H1 (cell line): ENCODE measurements around the gene CD37. TPM values are rescaled to one million over a fixed set of nuclear protein-coding genes. Genes with fewer than 3 reads are reported as not detected.

Experiments used
- CTCF ChIA-PET: fragments of 300-600 bp; sonication (Branson Sonifier 250); formaldehyde crosslinking; loops from one replicate; lab custom pipeline; 2021; ENCODE audit not compliant: partially characterized antibody; lab: Charles Lee
- POLR2A ChIA-PET: fragments of 300-600 bp; sonication (Branson Sonifier 250); formaldehyde crosslinking; loops from one replicate; lab custom pipeline; 2021; ENCODE audit warnings: inconsistent platforms; ENCODE audit not compliant: partially characterized antibody; lab: Charles Lee
- DNase-seq, 2 experiments: peaks; one replicate each; pipeline versions ENCODE4 v3.0.0 to v3.0.0-alpha.2; 2010 to 2022; ENCODE audit warnings: low spot score in 2 of 2, low read depth in 1 of 2, mixed read lengths in 1 of 2
- FAIRE-seq: peaks from 2 replicates; lab custom pipeline; 2011; peaks lifted over from hg19 to GRCh38; lab: Jason Lieb, UNC
- H2AFZ ChIP-seq: 2 replicates; pipeline ENCODE4 v1.8.1; 2012; ENCODE audit warnings: low read length, inconsistent platforms
- H2AK5ac ChIP-seq: 2 replicates; pipeline ENCODE4 v1.6.1; 2013; ENCODE audit warnings: low read depth, low read length
- H2BK120ac ChIP-seq: replicated peaks from 2 replicates; pipeline ENCODE3; 2013; ENCODE audit warnings: low read depth, low read length, inconsistent platforms
- H2BK12ac ChIP-seq: 2 replicates; pipeline ENCODE4 v1.6.1; 2013; ENCODE audit warnings: low read depth, low read length
- H2BK15ac ChIP-seq: 2 replicates; pipeline ENCODE4 v1.6.1; 2013; ENCODE audit warnings: low read length
- H2BK20ac ChIP-seq: 2 replicates; pipeline ENCODE4 v1.6.1; 2013; ENCODE audit warnings: low read length
- H2BK5ac ChIP-seq: 2 replicates; pipeline ENCODE4 v1.6.1; 2013; ENCODE audit warnings: low read depth, low read length
- H3K14ac ChIP-seq: 2 replicates; pipeline ENCODE4 v1.6.1; 2013; ENCODE audit warnings: inconsistent platforms; ENCODE audit not compliant: insufficient read length
- H3K18ac ChIP-seq: 2 replicates; pipeline ENCODE4 v1.6.1; 2013; ENCODE audit warnings: low read length; ENCODE audit errors: extremely low read depth
- H3K23ac ChIP-seq: 2 replicates; pipeline ENCODE4 v1.6.1; 2013; ENCODE audit warnings: inconsistent platforms; ENCODE audit not compliant: insufficient read length
- H3K23me2 ChIP-seq: 2 replicates; pipeline ENCODE4 v1.6.1; 2013; ENCODE audit warnings: low read depth, low read length
- H3K27ac ChIP-seq: 2 replicates; pipeline ENCODE4 v1.6.1; 2011; ENCODE audit warnings: low read depth, low read length, inconsistent platforms
- H3K27me3 ChIP-seq, 4 experiments: replicated peaks in 1 of 4; 1 replicate in 1 of 4; 2 replicates in 3 of 4; pipeline versions ENCODE4 v1.6.1 to v1.8.1; 2011 to 2013; ENCODE audit warnings: low read length in 3 of 4, mild to moderate bottlenecking in 3 of 4, inconsistent platforms in 2 of 4, mixed read lengths in 2 of 4, moderate library complexity in 1 of 4; ENCODE audit not compliant: control insufficient read depth in 3 of 4, insufficient read depth in 3 of 4; ENCODE audit errors: extremely low read depth in 1 of 4
- H3K36me3 ChIP-seq, 4 experiments: 2 replicates each; pipeline versions ENCODE4 v1.6.1 to v1.8.1; 2011 to 2013; ENCODE audit warnings: mild to moderate bottlenecking in 4 of 4, low read length in 3 of 4, moderate library complexity in 2 of 4, control low read depth in 1 of 4, inconsistent platforms in 1 of 4; ENCODE audit not compliant: insufficient read depth in 4 of 4, control insufficient read depth in 2 of 4
- H3K4ac ChIP-seq: replicated peaks from 2 replicates; pipeline ENCODE3; 2013; ENCODE audit warnings: low read length, low read depth, mixed read lengths, inconsistent platforms; ENCODE audit not compliant: insufficient read length
- H3K4me1 ChIP-seq, 4 experiments: replicated peaks in 1 of 4; 1 replicate in 1 of 4; 2 replicates in 3 of 4; pipeline versions ENCODE4 v1.6.1 to v1.8.1; 2011 to 2013; ENCODE audit warnings: low read length in 3 of 4, inconsistent platforms in 2 of 4, mixed read lengths in 1 of 4; ENCODE audit not compliant: insufficient read depth in 4 of 4, control insufficient read depth in 3 of 4
- H3K4me2 ChIP-seq, 2 experiments: 2 replicates each; pipeline versions ENCODE4 v1.6.1 to v1.8.1; 2011 to 2013; ENCODE audit warnings: low read depth in 2 of 2, low read length in 2 of 2, control low read depth in 1 of 2, inconsistent platforms in 1 of 2, mild to moderate bottlenecking in 1 of 2; ENCODE audit not compliant: insufficient read depth in 1 of 2
- H3K4me3 ChIP-seq, 4 experiments: fragments of 200-600, 300-600 bp in 1 of 4; sonication (generic), shearing (Covaris generic), sonication (Bioruptor Twin) in 1 of 4; 2 replicates each; pipeline versions ENCODE4 v1.5.1 to v1.8.1; 2011 to 2016; ENCODE audit warnings: low read length in 4 of 4, low read depth in 3 of 4, control low read depth in 2 of 4, inconsistent platforms in 2 of 4, mild to moderate bottlenecking in 2 of 4, mixed read lengths in 1 of 4, moderate library complexity in 1 of 4; ENCODE audit not compliant: insufficient read depth in 2 of 4; ENCODE audit errors: extremely low read depth in 1 of 4
- H3K56ac ChIP-seq: replicated peaks from 2 replicates; pipeline ENCODE3; 2013; ENCODE audit warnings: low read depth, mild to moderate bottlenecking, mixed read lengths, low read length, inconsistent platforms; ENCODE audit not compliant: insufficient read length
- H3K79me1 ChIP-seq: 2 replicates; pipeline ENCODE4 v1.6.1; 2013; ENCODE audit warnings: low read depth, low read length, control low read depth
- H3K79me2 ChIP-seq, 2 experiments: 2 replicates each; pipeline versions ENCODE4 v1.6.1 to v1.8.1; 2012 to 2013; ENCODE audit warnings: low read length in 2 of 2, mild to moderate bottlenecking in 2 of 2, inconsistent platforms in 1 of 2; ENCODE audit not compliant: insufficient read depth in 2 of 2, control insufficient read depth in 1 of 2
- H3K9ac ChIP-seq, 4 experiments: replicated peaks in 1 of 4; 1 replicate in 1 of 4; 2 replicates in 3 of 4; pipeline versions ENCODE4 v1.6.1 to v1.8.1; 2011 to 2013; ENCODE audit warnings: low read depth in 3 of 4, low read length in 3 of 4, control low read depth in 2 of 4, mild to moderate bottlenecking in 2 of 4, moderate library complexity in 2 of 4, inconsistent platforms in 1 of 4; ENCODE audit errors: extremely low read depth in 1 of 4
- H3K9me3 ChIP-seq, 2 experiments: 2 replicates each; pipeline versions ENCODE4 v1.6.1 to v1.8.1; 2012 to 2013; ENCODE audit warnings: mild to moderate bottlenecking in 2 of 2, moderate library complexity in 2 of 2, control low read depth in 1 of 2, inconsistent platforms in 1 of 2, low read depth in 1 of 2, low read length in 1 of 2, mixed read lengths in 1 of 2; ENCODE audit not compliant: insufficient read depth in 2 of 2
- H4K20me1 ChIP-seq, 2 experiments: replicated peaks in 1 of 2; 2 replicates each; pipeline versions ENCODE3 to v1.8.1; 2011 to 2013; ENCODE audit warnings: inconsistent platforms in 2 of 2, low read length in 2 of 2, mild to moderate bottlenecking in 1 of 2; ENCODE audit not compliant: insufficient read depth in 2 of 2, control insufficient read depth in 1 of 2
- H4K5ac ChIP-seq: 2 replicates; pipeline ENCODE4 v1.6.1; 2013; ENCODE audit warnings: low read length, low read depth, mixed read lengths, inconsistent platforms; ENCODE audit not compliant: insufficient read length
- H4K8ac ChIP-seq: 2 replicates; pipeline ENCODE4 v1.8.0; 2013; ENCODE audit warnings: mild to moderate bottlenecking, moderate library complexity, low read length, inconsistent platforms; ENCODE audit not compliant: insufficient read depth; ENCODE audit errors: extremely low read depth
- H4K91ac ChIP-seq: replicated peaks from 2 replicates; pipeline ENCODE3; 2013; ENCODE audit warnings: low read length, mixed read lengths, inconsistent platforms; ENCODE audit not compliant: insufficient read length
- BACH1 ChIP-seq: IDR thresholded peaks from 2 replicates; pipeline ENCODE4 v1.6.1; 2012; ENCODE audit warnings: low read length, improper control_type of control experiment
- CBX5 ChIP-seq: fragments of 300-800, 300-1000 bp; sonication (generic); IDR thresholded peaks from 2 replicates; pipeline ENCODE4 v1.7.1; 2016; ENCODE audit warnings: antibody characterized with exemption, low read length, low read depth
- CEBPB ChIP-seq: IDR thresholded peaks from 2 replicates; pipeline ENCODE4 v1.6.1; 2012; ENCODE audit warnings: low read depth, low read length
- NRF1 ChIP-seq: IDR thresholded peaks from 2 replicates; pipeline ENCODE4 v1.6.1; 2011; ENCODE audit warnings: mild to moderate bottlenecking, low read depth, low read length, improper control_type of control experiment
- RNF2 ChIP-seq: fragments of 200-900, 300-1000 bp; sonication (generic); IDR thresholded peaks from 2 replicates; pipeline ENCODE4 v1.7.1; 2016; ENCODE audit warnings: borderline replicate concordance, low read depth, mild to moderate bottlenecking, antibody characterized with exemption, low read length; ENCODE audit not compliant: poor library complexity, severe bottlenecking; ENCODE audit errors: missing control alignments
- SRF ChIP-seq: IDR thresholded peaks from 2 replicates; pipeline ENCODE4 v1.6.1; 2011; ENCODE audit warnings: mild to moderate bottlenecking, low read depth, low read length, moderate library complexity
- SUZ12 ChIP-seq: fragments of 200-600 bp; sonication (generic); IDR thresholded peaks from 2 replicates; pipeline ENCODE4 v1.6.1; 2012; ENCODE audit warnings: mild to moderate bottlenecking, inconsistent platforms, low read length, moderate library complexity, mixed read lengths
- TAF1 ChIP-seq: IDR thresholded peaks from 2 replicates; pipeline ENCODE4 v1.6.1; 2011; ENCODE audit warnings: mild to moderate bottlenecking, low read depth, low read length
- TEAD4 ChIP-seq: IDR thresholded peaks from 2 replicates; pipeline ENCODE4 v1.6.1; 2012; ENCODE audit warnings: low read depth, low read length, inconsistent platforms, mixed read lengths
- WGBS, 2 experiments: shearing (Covaris generic) in 1 of 2; methylation state at CpG; one replicate each; pipeline versions ENCODE4 v1.1.6 to v1.1.7; 2013 to 2015; ENCODE audit warnings: low lambda C conversion rate in 2 of 2, mixed read lengths in 2 of 2, inconsistent platforms in 1 of 2, low coverage in 1 of 2, missing lambda C conversion rate in 1 of 2; ENCODE audit not compliant: insufficient replicate concordance in 2 of 2, insufficient coverage in 1 of 2, insufficient read length in 1 of 2; ENCODE audit errors: extremely low coverage in 1 of 2, missing lambda C conversion rate in 1 of 2; 5-methylcytosine and 5-hydroxymethylcytosine counted together
- polyA plus RNA-seq, 7 experiments: library from polyadenylated mRNA; depleted of rRNA in 3 of 7; stranded (reverse) in 5 of 7; unstranded in 2 of 7; fragments of >200 nt in 5 of 7; fragments of 200-250 nt in 2 of 7; gene quantifications; 1 replicate in 5 of 7; 2 replicates in 1 of 7; 4 replicates in 1 of 7; pipeline versions ENCODE4 v1.2.1 to v1.2.3, GENCODE V29; 2011 to 2013; ENCODE audit warnings: missing spikeins in 2 of 7, mixed read lengths in 2 of 7
- total RNA-seq: library from RNA; stranded (reverse); fragmentation: NEBNext Ultra II Directional; extraction: Animal tissue kit (Norgen Biotek cat#: 25700); gene quantifications from 2 replicates; pipeline ENCODE4 v1.2.1, GENCODE V29; 2021
- TF ChIP-seq, protein P1 (sequence below): IDR thresholded peaks from 2 replicates; pipeline ENCODE4 v1.6.1; 2011; ENCODE audit warnings: low read length, improper control_type of control experiment

The CD37 gene
- total and polyA plus RNA-seq, 2 of the 8 experiments (the other 6 are each of a cell fraction or from before 2014, with no cell fraction given), result not detected

- Histone ChIP-seq H2BK12ac (no peak overlapping the region), H3K56ac (no peak overlapping the region), H4K20me1 (peaks cover 11 to 20% of the 10 kb centered on the region in 2 experiments), H3K79me2 (no peaks in the 10 kb centered on the region), H2BK15ac (no peak overlapping the region), H3K4me2 (no peak overlapping the region), H4K5ac (no peak overlapping the region), H3K79me1 (no peaks in the 10 kb centered on the region; the same call in 1 of the 2 replicates), H2BK5ac (no peak overlapping the region), H3K14ac (no peak overlapping the region), H3K27me3 (no peaks in the 10 kb centered on the region), H3K9ac (no peak overlapping the region), H2AFZ (no peak overlapping the region), H3K36me3 (peaks cover 55 to 86% (median 74%) of the 10 kb centered on the region in 4 experiments), H2BK20ac (no peak overlapping the region), H3K27ac (no peak overlapping the region), H3K23ac (no peak overlapping the region), H4K91ac (no peak overlapping the region), H3K4me3 (no peak overlapping the region), H3K23me2 (no peaks in the 10 kb centered on the region), H3K4me1 (peaks cover 0 to 6% (median 0%) of the 10 kb centered on the region in 4 experiments; a peak in 2 of 7 replicates), H2BK120ac (no peak overlapping the region), H3K18ac (no peak overlapping the region), H3K4ac (no peak overlapping the region), H2AK5ac (no peak overlapping the region), H4K8ac (no peak overlapping the region; the same call in 1 of the 2 replicates), H3K9me3 (no peaks in the 10 kb centered on the region)
- no peak for DNase-seq
- no peak for FAIRE-seq
- CTCF ChIA-PET, result interaction anchor here (0.6 to 0.9 kb wide), 3 partner anchors 17 to 69 kb away, joined by 3 to 4 read pairs (median 3); no protein-coding TSS in a partner anchor
- 88% methylated on average over 11 of the region's 11 CpGs; no CpG with 5 or more reads in 1 of the 2 experiments for WGBS, 2 experiments
- POLR2A ChIA-PET, result interaction anchor here (1.1 to 8.9 kb wide), 3 partner anchors 8 to 31 kb away, joined by 3 to 112 read pairs (median 3); partner anchors contain the start of genes DKKL1 and TEAD2
- TF ChIP-seq CEBPB (no peak), SUZ12 (no peak), RNF2 (no peak), TAF1 (no peak), CBX5 (no peak), TEAD4 (no peak), SRF (no peak), BACH1 (no peak), NRF1 (no peak)
- TF ChIP-seq, protein P1, sequence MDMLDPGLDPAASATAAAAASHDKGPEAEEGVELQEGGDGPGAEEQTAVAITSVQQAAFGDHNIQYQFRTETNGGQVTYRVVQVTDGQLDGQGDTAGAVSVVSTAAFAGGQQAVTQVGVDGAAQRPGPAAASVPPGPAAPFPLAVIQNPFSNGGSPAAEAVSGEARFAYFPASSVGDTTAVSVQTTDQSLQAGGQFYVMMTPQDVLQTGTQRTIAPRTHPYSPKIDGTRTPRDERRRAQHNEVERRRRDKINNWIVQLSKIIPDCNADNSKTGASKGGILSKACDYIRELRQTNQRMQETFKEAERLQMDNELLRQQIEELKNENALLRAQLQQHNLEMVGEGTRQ, result no peak
Measured at GRCh38 chr19:49344505-49345423, 9.6 kb downstream of the CD37 start.
